Liver (tissue), 3 donors: ENCODE data around the gene CSMD2.

Experiments used
- GABPA ChIP-seq, 2 donors: IDR thresholded peaks in 1 of 2; conservative IDR thresholded peaks in 1 of 2; 2 replicates each; pipeline ENCODE4 v1.6.1; 2016; ENCODE audit warnings: antibody characterized with exemption in 2 of 2, mild to moderate bottlenecking in 1 of 2, moderate library complexity in 1 of 2
- JUND ChIP-seq, 2 donors: IDR thresholded peaks; 2 replicates each; pipeline ENCODE4 v1.6.1; 2016; ENCODE audit warnings: antibody characterized with exemption in 2 of 2
- RAD21 ChIP-seq, 2 donors: IDR thresholded peaks; 2 replicates each; pipeline ENCODE4 v1.6.1; 2016; ENCODE audit warnings: antibody characterized with exemption in 2 of 2, mild to moderate bottlenecking in 2 of 2
- TF ChIP-seq, protein P1 (sequence below): fragments of 150-350 bp; IDR thresholded peaks from 2 replicates; pipeline ENCODE4 v1.5.1; 2017; ENCODE audit warnings: improper control_type of control experiment, low read depth, low read length; ENCODE audit not compliant: missing input control
- donor health status: healthy.
- donor health status: healthy.

GRCh38 chr1:33828654-33829053 is 336.4 kb downstream of the CSMD2 start:
- TF ChIP-seq, protein P1, sequence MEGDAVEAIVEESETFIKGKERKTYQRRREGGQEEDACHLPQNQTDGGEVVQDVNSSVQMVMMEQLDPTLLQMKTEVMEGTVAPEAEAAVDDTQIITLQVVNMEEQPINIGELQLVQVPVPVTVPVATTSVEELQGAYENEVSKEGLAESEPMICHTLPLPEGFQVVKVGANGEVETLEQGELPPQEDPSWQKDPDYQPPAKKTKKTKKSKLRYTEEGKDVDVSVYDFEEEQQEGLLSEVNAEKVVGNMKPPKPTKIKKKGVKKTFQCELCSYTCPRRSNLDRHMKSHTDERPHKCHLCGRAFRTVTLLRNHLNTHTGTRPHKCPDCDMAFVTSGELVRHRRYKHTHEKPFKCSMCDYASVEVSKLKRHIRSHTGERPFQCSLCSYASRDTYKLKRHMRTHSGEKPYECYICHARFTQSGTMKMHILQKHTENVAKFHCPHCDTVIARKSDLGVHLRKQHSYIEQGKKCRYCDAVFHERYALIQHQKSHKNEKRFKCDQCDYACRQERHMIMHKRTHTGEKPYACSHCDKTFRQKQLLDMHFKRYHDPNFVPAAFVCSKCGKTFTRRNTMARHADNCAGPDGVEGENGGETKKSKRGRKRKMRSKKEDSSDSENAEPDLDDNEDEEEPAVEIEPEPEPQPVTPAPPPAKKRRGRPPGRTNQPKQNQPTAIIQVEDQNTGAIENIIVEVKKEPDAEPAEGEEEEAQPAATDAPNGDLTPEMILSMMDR: no peak
- no peak for TF ChIP-seq GABPA (IDR thresholded peaks at IDR 0.05 in 1 of 2, conservative IDR thresholded peaks at IDR 0.05 in 1 of 2)
- TF ChIP-seq RAD21 (IDR thresholded peaks at IDR 0.05): no peak
- TF ChIP-seq JUND (IDR thresholded peaks at IDR 0.05): no peak
